Measurements from ENCODE around the gene CDH20. TPM values are rescaled to one million over a fixed set of nuclear protein-coding genes. Genes with fewer than 3 reads are reported as not detected.

CDH20 gene
- total RNA-seq, 2 experiments from 2014 or later: not detected

DNA sequence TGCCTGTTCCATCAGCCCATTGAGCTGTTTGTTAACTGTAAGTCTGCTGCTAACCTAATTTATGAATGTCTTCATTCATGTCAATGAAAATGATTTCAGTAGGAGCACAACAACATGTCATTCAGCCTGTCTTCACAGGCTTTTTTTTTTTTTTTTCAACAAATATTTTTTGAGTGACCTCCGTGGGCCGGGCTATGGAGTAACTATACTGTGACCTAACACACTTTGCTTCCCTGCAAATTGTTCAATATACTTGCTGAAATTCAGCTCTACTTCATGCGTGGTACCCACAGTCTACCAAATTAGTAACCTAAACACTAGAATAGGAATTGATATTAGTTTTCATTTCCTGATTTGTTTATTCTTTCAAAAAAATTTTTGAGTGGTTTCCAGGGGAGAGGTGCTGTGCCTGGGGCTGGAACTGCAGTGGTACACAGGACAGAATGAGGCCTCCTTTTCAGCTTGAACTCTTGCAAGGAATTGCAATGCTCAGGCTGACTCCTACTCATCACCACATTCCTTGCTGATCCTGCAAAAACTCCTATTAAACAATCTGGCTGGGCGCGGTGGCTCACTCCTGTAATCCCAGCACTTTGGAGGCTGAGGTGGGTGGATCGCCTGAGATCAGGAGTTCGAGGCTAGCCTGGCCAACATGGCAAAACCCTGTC lies 87.1 kb downstream of the CDH20 start:
- TF ChIP-seq, protein P1, sequence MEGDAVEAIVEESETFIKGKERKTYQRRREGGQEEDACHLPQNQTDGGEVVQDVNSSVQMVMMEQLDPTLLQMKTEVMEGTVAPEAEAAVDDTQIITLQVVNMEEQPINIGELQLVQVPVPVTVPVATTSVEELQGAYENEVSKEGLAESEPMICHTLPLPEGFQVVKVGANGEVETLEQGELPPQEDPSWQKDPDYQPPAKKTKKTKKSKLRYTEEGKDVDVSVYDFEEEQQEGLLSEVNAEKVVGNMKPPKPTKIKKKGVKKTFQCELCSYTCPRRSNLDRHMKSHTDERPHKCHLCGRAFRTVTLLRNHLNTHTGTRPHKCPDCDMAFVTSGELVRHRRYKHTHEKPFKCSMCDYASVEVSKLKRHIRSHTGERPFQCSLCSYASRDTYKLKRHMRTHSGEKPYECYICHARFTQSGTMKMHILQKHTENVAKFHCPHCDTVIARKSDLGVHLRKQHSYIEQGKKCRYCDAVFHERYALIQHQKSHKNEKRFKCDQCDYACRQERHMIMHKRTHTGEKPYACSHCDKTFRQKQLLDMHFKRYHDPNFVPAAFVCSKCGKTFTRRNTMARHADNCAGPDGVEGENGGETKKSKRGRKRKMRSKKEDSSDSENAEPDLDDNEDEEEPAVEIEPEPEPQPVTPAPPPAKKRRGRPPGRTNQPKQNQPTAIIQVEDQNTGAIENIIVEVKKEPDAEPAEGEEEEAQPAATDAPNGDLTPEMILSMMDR (conservative IDR thresholded peaks at IDR 0.05; ENCODE audit: low read length): no peak
- TF ChIP-seq EZH2phosphoT487 (IDR thresholded peaks at IDR 0.05; ENCODE audit: borderline replicate concordance, low read depth, low read length): no peak
- Histone ChIP-seq H3K36me3 (ENCODE audit: insufficient read depth, low read length) (no peaks in the 10 kb centered on the region), H3K27ac (ENCODE audit: low read depth, low read length, poor library complexity, severe bottlenecking) (no peak overlapping the region), H4K20me1 (ENCODE audit: insufficient read depth, low read length) (no peaks in the 10 kb centered on the region), H3K9me2 (ENCODE audit: insufficient read depth, low read length) (no peaks in the 10 kb centered on the region), H3K4me1 (ENCODE audit: insufficient read depth, low read length, poor library complexity, severe bottlenecking) (no peaks in the 10 kb centered on the region), H3K9me3 (ENCODE audit: low read length) (no peaks in the 10 kb centered on the region), H2AFZ (ENCODE audit: low read length) (no peak overlapping the region), H3K4me3 (ENCODE audit: low read depth, low read length, poor library complexity, severe bottlenecking) (no peak overlapping the region), H3K79me2 (ENCODE audit: insufficient read depth, low read depth, low read length) (no peaks in the 10 kb centered on the region), H3K4me2 (ENCODE audit: low read length) (no peak overlapping the region)
- no peak for DNase-seq (ENCODE audit: low spot score)
- POLR2A ChIA-PET: no interaction called here
- BruUV-seq (replicated peaks): no TSS peak
- CTCF ChIA-PET (ENCODE audit: unreplicated experiment): no interaction called here
- intact Hi-C loops (cut with micrococcal nuclease; ENCODE audit: unreplicated experiment): no loop called here

DNA sequence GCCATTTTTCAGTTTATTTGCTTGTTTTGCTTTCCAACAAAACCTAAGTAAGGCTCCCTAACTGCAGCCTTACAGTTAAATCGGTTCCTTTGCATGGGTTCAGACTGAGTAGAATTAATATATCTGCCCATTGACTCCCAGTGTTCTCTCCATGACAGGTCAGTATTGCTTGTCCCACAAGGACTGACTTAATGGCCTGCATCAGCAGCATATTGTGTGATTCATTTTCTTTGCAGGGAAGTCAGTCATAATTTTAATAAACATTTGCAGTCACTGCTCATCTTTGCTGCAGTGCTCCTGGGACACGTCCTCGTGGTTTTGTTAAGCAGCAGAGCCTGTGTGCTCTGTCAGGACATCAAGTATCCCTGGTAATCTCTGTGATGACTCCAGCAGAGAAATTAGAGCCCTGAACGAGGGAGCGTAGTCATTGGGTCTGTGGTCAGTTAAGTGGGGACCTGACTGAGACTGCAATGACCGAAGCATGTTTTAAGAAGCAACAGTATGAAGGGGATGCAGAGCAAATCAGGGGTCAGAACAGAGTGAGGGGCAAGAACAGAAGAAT lies 93.3 kb downstream of the CDH20 start:
- Histone ChIP-seq H3K79me2 (ENCODE audit: insufficient read depth, low read depth, low read length) (no peaks in the 10 kb centered on the region), H3K27ac (ENCODE audit: low read depth, low read length, poor library complexity, severe bottlenecking) (no peak overlapping the region), H3K9me3 (ENCODE audit: low read length) (no peaks in the 10 kb centered on the region), H4K20me1 (ENCODE audit: insufficient read depth, low read length) (no peaks in the 10 kb centered on the region), H3K9me2 (ENCODE audit: insufficient read depth, low read length) (no peaks in the 10 kb centered on the region), H3K4me3 (ENCODE audit: low read depth, low read length, poor library complexity, severe bottlenecking) (no peak overlapping the region), H2AFZ (ENCODE audit: low read length) (no peak overlapping the region), H3K36me3 (ENCODE audit: insufficient read depth, low read length) (no peaks in the 10 kb centered on the region), H3K4me2 (ENCODE audit: low read length) (no peak overlapping the region), H3K4me1 (ENCODE audit: insufficient read depth, low read length, poor library complexity, severe bottlenecking) (no peaks in the 10 kb centered on the region)
- no TSS peak for BruUV-seq (replicated peaks)
- intact Hi-C loops (cut with micrococcal nuclease; ENCODE audit: unreplicated experiment): no loop called here
- DNase-seq (ENCODE audit: low spot score): no peak
- ChIA-PET CTCF (ENCODE audit: unreplicated experiment) (no interaction called here), POLR2A (no interaction called here)
- no peak for TF ChIP-seq EZH2phosphoT487 (IDR thresholded peaks at IDR 0.05; ENCODE audit: borderline replicate concordance, low read depth, low read length)
- TF ChIP-seq, protein P1 (conservative IDR thresholded peaks at IDR 0.05; ENCODE audit: low read length): no peak

DNA sequence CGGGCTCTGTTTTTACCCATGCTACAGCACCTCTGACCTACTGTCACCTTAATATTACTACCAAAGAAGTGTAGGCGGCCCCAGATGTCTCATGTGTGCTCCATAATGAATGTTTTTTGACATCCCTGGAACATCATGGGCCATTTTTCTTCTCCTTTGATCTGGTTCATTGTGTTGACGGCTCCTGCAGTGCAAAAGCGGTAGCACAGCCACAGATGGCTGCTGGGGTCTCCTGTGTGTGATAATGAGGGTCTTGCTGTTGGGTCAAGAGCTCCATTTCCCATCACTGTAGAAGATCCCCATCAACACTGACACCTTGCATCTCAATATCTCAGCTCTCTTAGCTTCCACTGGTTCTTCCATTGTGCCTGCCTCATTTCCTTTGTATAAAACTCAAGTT lies 95.0 kb downstream of the CDH20 start:
- H3K9me2 ChIP-seq (ENCODE audit: insufficient read depth, low read length): no peaks in the 10 kb centered on the region
- no peak overlapping the region for H2AFZ ChIP-seq (ENCODE audit: low read length)
- no peaks in the 10 kb centered on the region for H3K4me1 ChIP-seq (ENCODE audit: insufficient read depth, low read length, poor library complexity, severe bottlenecking)
- H3K4me2 ChIP-seq (ENCODE audit: low read length): no peak overlapping the region
- BruUV-seq (replicated peaks): no TSS peak
- ChIA-PET POLR2A (no interaction called here), CTCF (ENCODE audit: unreplicated experiment) (no interaction called here)
- intact Hi-C loops (cut with micrococcal nuclease; ENCODE audit: unreplicated experiment): no loop called here
- no peaks in the 10 kb centered on the region for H3K9me3 ChIP-seq (ENCODE audit: low read length)
- TF ChIP-seq, protein P1 (conservative IDR thresholded peaks at IDR 0.05; ENCODE audit: low read length): no peak
- TF ChIP-seq EZH2phosphoT487 (IDR thresholded peaks at IDR 0.05; ENCODE audit: borderline replicate concordance, low read depth, low read length): no peak
- no peaks in the 10 kb centered on the region for H4K20me1 ChIP-seq (ENCODE audit: insufficient read depth, low read length)
- DNase-seq (ENCODE audit: low spot score): no peak
- no peaks in the 10 kb centered on the region for H3K36me3 ChIP-seq (ENCODE audit: insufficient read depth, low read length)
- no peaks in the 10 kb centered on the region for H3K79me2 ChIP-seq (ENCODE audit: insufficient read depth, low read depth, low read length)
- H3K4me3 ChIP-seq (ENCODE audit: low read depth, low read length, poor library complexity, severe bottlenecking): no peak overlapping the region
- H3K27ac ChIP-seq (ENCODE audit: low read depth, low read length, poor library complexity, severe bottlenecking): no peak overlapping the region
